ENCODE measurements around the gene BTBD1. TPM values are rescaled to one million over a fixed set of nuclear protein-coding genes. Genes with fewer than 3 reads are reported as not detected.

BTBD1 gene
- total RNA-seq, 2 experiments from 2014 or later = 52.9 to 53.3 TPM

DNA sequence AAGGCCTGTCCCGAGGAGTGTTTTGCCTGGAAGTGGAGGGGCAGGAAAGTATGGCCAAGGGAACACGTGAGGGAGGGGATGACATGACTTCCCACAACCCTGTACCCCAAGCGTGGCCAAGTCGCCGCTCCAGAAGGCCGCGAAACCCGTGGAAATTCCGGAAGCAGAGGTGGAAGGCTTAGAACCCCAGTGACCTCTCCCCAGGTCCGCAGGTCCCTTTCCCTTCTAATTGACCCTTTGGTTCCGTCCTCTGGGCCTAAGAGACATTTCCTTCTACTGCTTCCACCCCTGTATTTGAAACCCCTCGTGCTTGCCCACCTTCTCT is 548 bp upstream of the BTBD1 start:
- CTCF ChIA-PET = interaction anchor here (1.6 kb wide), 2 partner anchors 10 to 56 kb away, joined by 6 to 12 read pairs; partner anchors contain the start of gene C15orf40
- intact Hi-C loops (cut with micrococcal nuclease) = loop anchor here (1.0 to 5.0 kb wide), 4 partner anchors 40 to 259 kb away; partner anchors contain the start of genes C15orf40, TM6SF1 and WHAMM
- peak overlapping the region; percentile 73 for H3K27ac Mint-ChIP-seq
- POLR2A ChIA-PET = interaction anchor here (0.6 to 1.6 kb wide), 5 partner anchors 22 to 81 kb away, joined by 3 to 6 read pairs (median 4); partner anchors contain the start of genes C15orf40 and RAMAC
- DNase-seq = no peak
- H3K27me3 Mint-ChIP-seq = no peaks in the 10 kb centered on the region
- H3K9me3 Mint-ChIP-seq = peaks cover 9% of the 10 kb centered on the region
- peaks cover 27% of the 10 kb centered on the region for H3K4me1 Mint-ChIP-seq (ENCODE audit: low read depth)
- H3K4me3 Mint-ChIP-seq = peak overlapping the region; percentile 55
- H3K36me3 Mint-ChIP-seq = peaks cover 10% of the 10 kb centered on the region

DNA sequence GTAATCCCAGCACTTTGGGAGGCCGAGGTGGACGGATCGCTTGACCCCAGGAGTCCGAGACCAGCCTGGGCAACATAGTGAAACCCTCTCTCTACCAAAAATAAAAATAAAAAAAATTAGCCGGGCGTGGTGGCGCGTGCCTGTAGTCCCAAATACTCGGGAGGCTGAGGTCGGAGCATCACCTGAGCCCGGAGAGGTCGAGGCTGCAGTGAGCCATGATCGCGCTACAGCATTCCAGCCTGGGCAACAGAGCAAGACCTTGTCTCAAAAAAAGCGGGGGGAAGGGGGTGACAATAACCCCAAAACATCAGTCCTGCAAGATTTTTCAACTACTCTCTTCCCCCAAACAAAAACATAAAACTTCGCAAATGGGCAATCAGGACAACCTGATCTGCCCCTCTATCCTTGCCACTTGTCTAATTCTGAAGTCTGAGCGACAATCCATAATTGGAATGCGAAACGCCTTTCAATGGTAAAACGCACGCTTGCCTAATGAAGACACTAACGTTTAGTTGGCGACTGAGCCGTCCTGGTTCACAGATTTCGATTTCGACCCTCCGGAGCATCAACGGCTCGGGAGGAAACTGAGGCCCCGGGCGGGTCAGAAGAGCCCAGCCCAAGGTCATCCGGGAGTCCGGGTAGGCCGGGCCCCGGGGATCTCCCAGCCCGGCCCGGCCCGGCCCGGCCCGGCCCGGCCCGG is 868 bp downstream of the BTBD1 start:
- H3K27me3 Mint-ChIP-seq = no peaks in the 10 kb centered on the region
- peaks cover 27% of the 10 kb centered on the region for H3K4me1 Mint-ChIP-seq (ENCODE audit: low read depth)
- H3K9me3 Mint-ChIP-seq = peaks cover 7% of the 10 kb centered on the region
- POLR2A ChIA-PET = interaction anchor here (0.9 to 1.6 kb wide), 5 partner anchors 53 to 531 kb away, joined by 3 to 6 read pairs (median 5); partner anchors contain the start of genes C15orf40 and RAMAC
- peak overlapping the region; percentile 86 for H3K4me3 Mint-ChIP-seq
- DNase-seq = peak; percentile 14
- peaks cover 10% of the 10 kb centered on the region for H3K36me3 Mint-ChIP-seq
- CTCF ChIA-PET = interaction anchor here (1.6 kb wide), 2 partner anchors 8 to 55 kb away, joined by 6 to 12 read pairs; partner anchors contain the start of gene C15orf40
- intact Hi-C loops (cut with micrococcal nuclease) = loop anchor here (2.0 to 5.0 kb wide), 2 partner anchors 41 to 257 kb away; partner anchors contain the start of genes TM6SF1 and WHAMM
- H3K27ac Mint-ChIP-seq = peak overlapping the region; percentile 85

- peak overlapping the region; percentile 85 for H3K27ac Mint-ChIP-seq
- H3K9me3 Mint-ChIP-seq = peaks cover 7% of the 10 kb centered on the region
- CTCF ChIA-PET = interaction anchor here (2.5 kb wide), 1 partner anchor 54 kb away, joined by 12 read pairs; the partner anchor contains the start of gene C15orf40
- peak overlapping the region; percentile 86 for H3K4me3 Mint-ChIP-seq
- POLR2A ChIA-PET = interaction anchor here (0.9 kb wide), 1 partner anchor 9 kb away, joined by 3 read pairs; no protein-coding TSS in a partner anchor
- DNase-seq = no peak
- H3K27me3 Mint-ChIP-seq = no peaks in the 10 kb centered on the region
- peaks cover 27% of the 10 kb centered on the region for H3K4me1 Mint-ChIP-seq (ENCODE audit: low read depth)
- peaks cover 10% of the 10 kb centered on the region for H3K36me3 Mint-ChIP-seq
- intact Hi-C loops (cut with micrococcal nuclease) = loop anchor here (5.0 kb wide), 1 partner anchor 42 kb away; the partner anchor contains the start of gene TM6SF1
Measured at GRCh38 chr15:83065431-83065830, 1.6 kb downstream of the BTBD1 start.

DNA sequence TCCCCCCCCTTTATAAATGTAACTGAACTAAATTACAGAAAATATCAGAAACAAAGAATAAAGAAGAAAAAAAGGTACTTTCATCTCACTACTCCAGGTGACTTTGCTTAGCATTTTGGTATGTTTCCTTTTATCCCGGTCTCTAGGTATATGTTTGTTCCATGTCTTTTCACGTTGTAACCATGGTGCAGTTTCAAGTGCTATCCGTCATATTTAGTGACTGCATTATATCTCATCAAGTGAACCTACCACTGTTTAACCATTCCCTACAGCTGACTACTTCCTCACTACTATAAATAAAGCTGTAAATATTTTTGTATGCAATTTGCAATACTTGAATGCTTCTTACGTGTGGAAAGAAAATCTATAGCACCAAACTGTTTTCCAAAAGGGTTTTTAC is 2.2 kb downstream of the BTBD1 start:
- no peak for DNase-seq
- Mint-ChIP-seq H3K4me1 (ENCODE audit: low read depth) (peaks cover 27% of the 10 kb centered on the region), H3K27ac (peak overlapping the region; percentile 85), H3K9me3 (peaks cover 7% of the 10 kb centered on the region), H3K27me3 (no peaks in the 10 kb centered on the region), H3K36me3 (peaks cover 10% of the 10 kb centered on the region), H3K4me3 (peak overlapping the region; percentile 86)
- ChIA-PET POLR2A (interaction anchor here (0.7 to 0.9 kb wide), 2 partner anchors 8 to 525 kb away, joined by 3 read pairs; partner anchors contain the start of gene RPS17), CTCF (interaction anchor here (1.1 to 2.5 kb wide), 2 partner anchors 54 to 534 kb away, joined by 3 to 12 read pairs; partner anchors contain the start of gene C15orf40)
- intact Hi-C loops (cut with micrococcal nuclease) = loop anchor here (5.0 kb wide), 1 partner anchor 42 kb away; the partner anchor contains the start of gene TM6SF1

- DNase-seq = no peak
- Mint-ChIP-seq H3K27me3 (no peaks in the 10 kb centered on the region), H3K4me1 (ENCODE audit: low read depth) (peaks cover 29% of the 10 kb centered on the region), H3K4me3 (no peak overlapping the region), H3K9me3 (no peaks in the 10 kb centered on the region), H3K27ac (no peak overlapping the region), H3K36me3 (peaks cover 10% of the 10 kb centered on the region)
- ChIA-PET POLR2A (interaction anchor here (0.6 to 1.4 kb wide), 2 partner anchors 20 to 52 kb away, joined by 3 to 4 read pairs; no protein-coding TSS in a partner anchor), CTCF (interaction anchor here (1.3 to 2.5 kb wide), 2 partner anchors 52 to 78 kb away, joined by 3 to 12 read pairs; partner anchors contain the start of genes C15orf40 and RAMAC)
- intact Hi-C loops (cut with micrococcal nuclease) = no loop called here
Measured at GRCh38 chr15:83063551-83063950, 3.5 kb downstream of the BTBD1 start.

DNA sequence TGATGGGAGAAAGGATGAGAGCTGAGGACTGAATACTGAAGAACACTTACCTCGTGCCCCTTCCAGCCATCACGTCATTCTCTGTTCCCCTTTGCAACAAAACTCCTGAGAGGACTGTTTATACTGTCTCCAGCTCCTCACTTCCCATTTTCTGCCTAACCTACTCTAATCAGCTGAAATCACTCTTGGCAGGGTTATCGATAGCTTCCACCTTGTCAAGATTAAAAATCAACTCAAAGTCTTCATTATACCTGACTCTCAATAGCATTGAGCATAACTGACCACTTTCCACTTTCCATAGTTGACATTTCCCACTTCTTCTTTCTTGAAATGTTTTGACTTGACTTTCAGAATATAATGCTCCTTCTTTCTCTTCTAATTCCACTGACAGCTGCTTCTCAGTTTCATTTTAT is 4.3 kb downstream of the BTBD1 start:
- ChIA-PET POLR2A (interaction anchor here (1.1 to 1.4 kb wide), 2 partner anchors 20 to 52 kb away, joined by 3 read pairs; no protein-coding TSS in a partner anchor), CTCF (interaction anchor here (1.2 to 1.3 kb wide), 3 partner anchors 48 to 77 kb away, joined by 3 to 6 read pairs (median 3); partner anchors contain the start of genes C15orf40 and RAMAC)
- DNase-seq = no peak
- Mint-ChIP-seq H3K27ac (no peak overlapping the region), H3K27me3 (no peaks in the 10 kb centered on the region), H3K36me3 (peaks cover 10% of the 10 kb centered on the region), H3K9me3 (no peaks in the 10 kb centered on the region), H3K4me3 (no peak overlapping the region), H3K4me1 (ENCODE audit: low read depth) (peaks cover 27% of the 10 kb centered on the region)
- intact Hi-C loops (cut with micrococcal nuclease) = no loop called here

DNA sequence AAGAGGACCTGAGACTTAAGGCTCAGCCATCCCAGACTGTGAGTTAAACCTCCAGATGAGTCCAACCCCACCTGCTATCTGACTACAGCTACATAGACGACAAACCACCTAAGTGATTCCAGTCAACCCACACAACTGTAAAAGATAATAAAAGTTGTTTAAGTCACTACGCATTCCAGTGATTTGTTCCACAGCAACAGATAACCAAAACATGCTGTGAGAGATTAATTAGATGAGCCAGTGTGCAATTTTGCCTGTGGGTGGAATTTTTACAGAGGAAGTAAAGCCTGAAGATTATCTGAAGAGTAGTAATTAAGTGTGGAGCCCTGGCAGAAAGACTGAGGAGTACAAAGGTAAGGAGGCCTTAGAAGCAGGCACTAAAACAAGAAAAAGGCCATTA is 5.4 kb downstream of the BTBD1 start:
- H3K36me3 Mint-ChIP-seq = peaks cover 13% of the 10 kb centered on the region
- no peaks in the 10 kb centered on the region for H3K9me3 Mint-ChIP-seq
- H3K4me3 Mint-ChIP-seq = no peak overlapping the region
- no peaks in the 10 kb centered on the region for H3K27me3 Mint-ChIP-seq
- CTCF ChIA-PET = interaction anchor here (1.3 kb wide), 1 partner anchor 51 kb away, joined by 6 read pairs; the partner anchor contains the start of gene C15orf40
- peaks cover 30% of the 10 kb centered on the region for H3K4me1 Mint-ChIP-seq (ENCODE audit: low read depth)
- POLR2A ChIA-PET = interaction anchor here (1.1 kb wide), 1 partner anchor 51 kb away, joined by 3 read pairs; no protein-coding TSS in a partner anchor
- intact Hi-C loops (cut with micrococcal nuclease) = no loop called here
- no peak for DNase-seq
- H3K27ac Mint-ChIP-seq = no peak overlapping the region

DNA sequence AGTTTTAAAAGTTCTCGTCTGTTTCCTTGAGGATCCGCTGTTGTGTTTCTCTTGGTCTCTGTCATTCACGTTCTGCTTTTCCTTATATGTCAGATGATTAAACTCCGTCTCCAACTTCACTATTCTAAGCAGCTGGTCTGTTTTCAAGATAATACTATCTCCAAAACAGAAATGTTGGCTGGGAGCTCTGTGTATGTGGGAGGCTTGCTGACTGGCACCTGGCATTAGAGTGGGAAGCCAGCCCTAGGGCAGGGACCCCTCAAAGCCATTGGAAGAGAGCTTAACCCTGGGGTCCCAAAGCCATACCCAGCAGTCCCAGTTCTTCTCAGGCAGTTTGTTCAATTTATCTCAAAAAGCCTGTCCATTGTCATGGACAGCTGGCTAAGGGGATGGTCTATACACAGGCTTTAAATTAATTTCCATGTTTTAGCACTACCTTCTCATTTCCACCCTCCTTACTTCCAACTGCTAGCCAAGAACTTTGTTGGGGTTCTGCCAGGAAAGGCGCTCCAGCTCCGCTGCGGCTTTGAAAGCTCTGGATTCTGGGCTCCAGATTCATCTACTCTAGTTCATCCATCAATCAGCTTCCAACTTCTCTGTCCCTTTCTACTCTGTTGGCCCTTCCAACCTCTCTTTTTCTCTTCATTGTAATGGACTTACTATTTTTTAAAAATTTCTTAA is 9.2 kb downstream of the BTBD1 start:
- ChIA-PET CTCF (interaction anchor here (1.5 to 4.2 kb wide), 3 partner anchors 9 to 527 kb away, joined by 5 to 12 read pairs (median 6); partner anchors contain the start of genes BTBD1 and C15orf40), POLR2A (no interaction called here)
- H3K9me3 Mint-ChIP-seq = no peaks in the 10 kb centered on the region

GRCh38 chr15:83057002-83057401 is 10.1 kb downstream of the BTBD1 start:
- DNase-seq = no peak
- POLR2A ChIA-PET = interaction anchor here (1.2 kb wide), 1 partner anchor 8 kb away, joined by 3 read pairs; no protein-coding TSS in a partner anchor
- peaks cover 21% of the 10 kb centered on the region for H3K36me3 Mint-ChIP-seq
- H3K9me3 Mint-ChIP-seq = no peaks in the 10 kb centered on the region
- H3K4me1 Mint-ChIP-seq (ENCODE audit: low read depth) = peaks cover 23% of the 10 kb centered on the region
- intact Hi-C loops (cut with micrococcal nuclease) = no loop called here
- H3K27ac Mint-ChIP-seq = no peak overlapping the region
- H3K4me3 Mint-ChIP-seq = no peak overlapping the region
- no peaks in the 10 kb centered on the region for H3K27me3 Mint-ChIP-seq
- CTCF ChIA-PET = interaction anchor here (0.7 to 4.2 kb wide), 4 partner anchors 10 to 526 kb away, joined by 3 to 12 read pairs (median 6); partner anchors contain the start of genes BTBD1 and C15orf40

More for the DNA sequence above, 9.2 kb downstream of the BTBD1 start:
- no peaks in the 10 kb centered on the region for H3K27me3 Mint-ChIP-seq
- peaks cover 23% of the 10 kb centered on the region for H3K4me1 Mint-ChIP-seq (ENCODE audit: low read depth)
- H3K4me3 Mint-ChIP-seq = no peak overlapping the region
- no peak overlapping the region for H3K27ac Mint-ChIP-seq
- intact Hi-C loops (cut with micrococcal nuclease) = no loop called here
- no peak for DNase-seq
- peaks cover 20% of the 10 kb centered on the region for H3K36me3 Mint-ChIP-seq

- Mint-ChIP-seq H3K4me1 (ENCODE audit: low read depth) (peaks cover 27% of the 10 kb centered on the region), H3K36me3 (peaks cover 34% of the 10 kb centered on the region), H3K4me3 (no peak overlapping the region), H3K27ac (no peak overlapping the region), H3K27me3 (no peaks in the 10 kb centered on the region), H3K9me3 (no peaks in the 10 kb centered on the region)
- CTCF ChIA-PET = no interaction called here
- POLR2A ChIA-PET = no interaction called here
- intact Hi-C loops (cut with micrococcal nuclease) = no loop called here
- no peak for DNase-seq
Measured at GRCh38 chr15:83053151-83053550, 13.9 kb downstream of the BTBD1 start.

DNA sequence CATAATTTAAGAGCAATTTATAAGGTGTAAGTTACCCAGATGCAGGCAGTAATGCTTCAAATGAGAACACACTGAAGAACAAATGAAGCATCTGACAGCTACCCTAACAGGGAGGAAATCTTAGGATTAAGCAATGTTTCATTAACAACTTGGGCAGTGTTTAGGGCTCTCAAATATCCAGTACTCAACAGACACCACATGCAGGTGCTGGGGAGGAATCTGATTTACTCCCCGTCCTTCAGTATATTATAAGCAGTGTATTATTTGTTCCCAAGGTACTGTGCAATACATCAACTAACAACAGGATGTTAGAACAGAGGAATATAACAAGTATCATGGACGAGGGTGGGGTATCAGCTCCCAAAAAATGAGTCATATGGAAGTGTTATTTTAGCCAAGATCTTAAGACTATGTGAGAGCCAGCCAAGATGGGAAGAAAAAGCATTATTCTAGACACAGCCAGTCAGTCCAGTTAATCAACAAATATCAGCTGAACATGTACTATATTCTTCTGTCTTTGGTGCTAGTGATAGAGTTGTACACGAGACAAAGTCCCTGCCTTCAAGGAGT is 20.4 kb downstream of the BTBD1 start:
- no peaks in the 10 kb centered on the region for H3K27me3 Mint-ChIP-seq
- no peak overlapping the region for H3K4me3 Mint-ChIP-seq
- H3K9me3 Mint-ChIP-seq = no peaks in the 10 kb centered on the region
- ChIA-PET POLR2A (interaction anchor here (1.3 kb wide), 1 partner anchor 21 kb away, joined by 3 read pairs; the partner anchor contains the start of gene BTBD1), CTCF (no interaction called here)
- H3K4me1 Mint-ChIP-seq (ENCODE audit: low read depth) = peaks cover 11% of the 10 kb centered on the region
- no peak for DNase-seq
- no peak overlapping the region for H3K27ac Mint-ChIP-seq
- H3K36me3 Mint-ChIP-seq = peaks cover 36% of the 10 kb centered on the region
- intact Hi-C loops (cut with micrococcal nuclease) = no loop called here
